HepG2 (cell line): ENCODE data around the gene SPPL2B. TPM values are rescaled to one million over a fixed set of nuclear protein-coding genes. Genes with fewer than 3 reads are reported as not detected.
A peak's percentile ranks its signal among the peaks of the same experiment; 100 is the strongest.

Experiments used
- EHMT2 ChIP-seq: fragments of 200-600 bp; sonication (generic); IDR thresholded peaks from 2 replicates; pipeline ENCODE4 v1.7.0; 2017; ENCODE audit warnings: antibody characterized with exemption, low read depth, low read length, borderline replicate concordance
- EP300 ChIP-seq, 3 experiments: sonication (generic) in 1 of 3; formaldehyde crosslinking in 1 of 3; IDR thresholded peaks; 2 replicates each; pipeline versions ENCODE4 v1.5.1 to v1.6.1; 2011 to 2020; ENCODE audit warnings: low read depth in 2 of 3, low read length in 2 of 3, borderline replicate concordance in 1 of 3, improper control_type of control experiment in 1 of 3, mild to moderate bottlenecking in 1 of 3, missing genetic modification reagents in 1 of 3, moderate library complexity in 1 of 3
- FOXO1 ChIP-seq: sonication (generic); formaldehyde crosslinking; IDR thresholded peaks from 2 replicates; pipeline ENCODE4 v1.4.0; 2020; ENCODE audit warnings: missing genetic modification reagents
- NR2C2 ChIP-seq: sonication (generic); formaldehyde crosslinking; IDR thresholded peaks from 2 replicates; pipeline ENCODE4 v1.4.0; 2020; ENCODE audit warnings: missing genetic modification reagents, mild to moderate bottlenecking, moderate library complexity, borderline replicate concordance
- NR2F1 ChIP-seq, 2 experiments: fragments of 450-650 bp in 1 of 2; formaldehyde crosslinking in 1 of 2; IDR thresholded peaks; 2 replicates each; pipeline versions ENCODE4 v1.5.0 to v1.6.1; 2016 to 2020; ENCODE audit warnings: mild to moderate bottlenecking in 1 of 2, missing compliant biosample characterization in 1 of 2, missing genetic modification reagents in 1 of 2, moderate library complexity in 1 of 2
- SAP130 ChIP-seq: IDR thresholded peaks from 2 replicates; pipeline ENCODE4 v1.6.1; 2016; ENCODE audit warnings: low read depth
- SATB2 ChIP-seq: sonication (generic); formaldehyde crosslinking; IDR thresholded peaks from 2 replicates; pipeline ENCODE4 v1.5.0; 2020; ENCODE audit warnings: missing genetic modification reagents
- SIN3A ChIP-seq: IDR thresholded peaks from 2 replicates; pipeline ENCODE4 v1.6.1; 2011; ENCODE audit warnings: low read depth, mild to moderate bottlenecking, control low read depth, low read length, borderline replicate concordance
- SP1 ChIP-seq, 2 experiments: fragments of 450-650 bp in 1 of 2; sonication (generic) in 1 of 2; formaldehyde crosslinking in 1 of 2; IDR thresholded peaks; 2 replicates each; pipeline versions ENCODE4 v1.4.0 to v1.6.1; 2016 to 2020; ENCODE audit warnings: missing genetic modification reagents in 1 of 2
- STAG1 ChIP-seq: sonication (generic); formaldehyde crosslinking; IDR thresholded peaks from 2 replicates; pipeline ENCODE4 v1.4.0; 2020; ENCODE audit warnings: missing genetic modification reagents
- TARDBP ChIP-seq: sonication (generic); formaldehyde crosslinking; IDR thresholded peaks from 2 replicates; pipeline ENCODE4 v1.8.0; 2022; ENCODE audit warnings: mild to moderate bottlenecking, missing genetic modification reagents
- THAP11 ChIP-seq: IDR thresholded peaks from 2 replicates; pipeline ENCODE4 v1.6.1; 2016; ENCODE audit warnings: missing biosample characterization, missing genetic modification reagents
- WIZ ChIP-seq: sonication (generic); formaldehyde crosslinking; IDR thresholded peaks from 2 replicates; pipeline ENCODE4 v1.5.1; 2020; ENCODE audit warnings: mild to moderate bottlenecking, missing genetic modification reagents
- ZBTB7B ChIP-seq: sonication (generic); formaldehyde crosslinking; IDR thresholded peaks from 2 replicates; pipeline ENCODE4 v1.4.0; 2020; ENCODE audit warnings: missing genetic modification reagents
- ZFAT ChIP-seq: sonication (generic); formaldehyde crosslinking; conservative IDR thresholded peaks from 2 replicates; pipeline ENCODE4 v1.8.1; 2023; ENCODE audit warnings: missing genetic modification reagents, inconsistent platforms
- ZNF382 ChIP-seq: sonication (generic); formaldehyde crosslinking; IDR thresholded peaks from 2 replicates; pipeline ENCODE4 v1.5.0; 2020; ENCODE audit warnings: missing genetic modification reagents, mild to moderate bottlenecking, borderline replicate concordance
- ZNF446 ChIP-seq: sonication (generic); formaldehyde crosslinking; IDR thresholded peaks from 2 replicates; pipeline ENCODE4 v1.5.0; 2020; ENCODE audit warnings: mild to moderate bottlenecking, missing genetic modification reagents
- ZNF598 ChIP-seq: sonication (generic); formaldehyde crosslinking; IDR thresholded peaks from 2 replicates; pipeline ENCODE4 v1.5.1; 2020; ENCODE audit warnings: mild to moderate bottlenecking, missing genetic modification reagents, borderline replicate concordance
- ZNF709 ChIP-seq: sonication (generic); formaldehyde crosslinking; IDR thresholded peaks from 2 replicates; pipeline ENCODE4 v1.5.0; 2020; ENCODE audit warnings: mild to moderate bottlenecking, missing genetic modification reagents
- polyA plus RNA-seq, 8 experiments: library from polyadenylated mRNA; depleted of rRNA in 3 of 8; stranded (reverse) in 7 of 8; unstranded in 1 of 8; fragments of >200 nt; fragmentation: Illumina TruSeq in 4 of 8; extraction: Trizol in 4 of 8; gene quantifications; 2 replicates each; pipeline versions ENCODE4 v1.2.1 to v1.2.3, GENCODE V29; 2011 to 2016; ENCODE audit warnings: low read depth in 4 of 8, missing spikeins in 1 of 8, mixed read lengths in 1 of 8; ENCODE audit not compliant: insufficient read depth in 1 of 8
- total RNA-seq, 5 experiments: library from RNA; depleted of rRNA; stranded (reverse); fragments of >200 nt; fragmentation: Illumina TruSeq; extraction: Trizol; gene quantifications; 2 replicates each; pipeline ENCODE4 v1.2.3, GENCODE V29; 2016; ENCODE audit warnings: low read depth in 1 of 5
- TF ChIP-seq, protein P1 (sequence below): sonication (generic); formaldehyde crosslinking; conservative IDR thresholded peaks from 2 replicates; pipeline ENCODE4 v1.4.0; 2020; ENCODE audit warnings: missing genetic modification reagents
- TF ChIP-seq, protein P2 (sequence below): sonication (generic); formaldehyde crosslinking; conservative IDR thresholded peaks from 2 replicates; pipeline ENCODE4 v1.8.0; 2022; ENCODE audit warnings: low read depth, missing genetic modification reagents
- TF ChIP-seq, protein P3 (sequence below): IDR thresholded peaks from 2 replicates; pipeline ENCODE4 v1.6.1; 2016
- TF ChIP-seq, protein P4 (sequence below): sonication (generic); formaldehyde crosslinking; IDR thresholded peaks from 2 replicates; pipeline ENCODE4 v1.8.1; 2023; ENCODE audit warnings: mild to moderate bottlenecking, missing genetic modification reagents
- TF ChIP-seq, protein P5 (sequence below): sonication (generic); formaldehyde crosslinking; IDR thresholded peaks from 2 replicates; pipeline ENCODE4 v1.8.1; 2022; ENCODE audit warnings: low read depth, mild to moderate bottlenecking, missing genetic modification reagents

Gene SPPL2B
- total and polyA plus RNA-seq, 2 of the 13 experiments (the other 11 are each of a cell fraction or from before 2014, with no cell fraction given), result 14.9 to 15.2 TPM

DNA sequence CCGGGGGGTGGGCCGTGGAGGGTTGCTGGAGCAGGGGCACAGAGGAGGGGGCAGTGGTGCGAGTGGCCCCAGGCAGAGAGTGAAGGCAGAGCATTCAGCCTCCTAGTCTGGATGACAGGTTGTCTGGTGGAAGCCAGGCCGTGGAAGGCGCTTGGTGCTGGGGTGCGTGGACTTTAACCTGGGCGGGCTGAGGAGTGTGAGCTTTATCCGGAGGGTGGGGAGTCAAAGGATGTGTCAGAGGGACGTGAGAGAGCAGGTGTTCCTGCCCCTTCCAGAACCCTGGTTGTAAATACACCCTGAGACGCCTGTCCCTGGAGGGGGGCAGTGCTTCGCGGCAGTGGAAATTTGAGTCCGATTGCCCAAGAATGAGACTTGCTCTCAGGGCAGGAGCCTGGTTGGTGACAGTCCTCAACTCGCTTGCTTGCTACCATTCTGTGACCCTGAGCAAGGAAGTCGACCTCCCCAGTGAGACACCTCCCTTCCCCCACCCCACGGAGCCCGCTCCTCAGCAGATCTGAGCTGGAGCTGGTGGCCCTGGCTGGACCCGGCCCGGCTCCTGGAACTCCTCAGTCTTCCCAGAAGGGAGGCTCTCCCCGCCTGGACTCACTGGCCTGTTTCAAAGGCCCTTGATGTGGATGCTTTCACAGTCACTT is 2.3 kb downstream of the SPPL2B start (continued):
- TF ChIP-seq, protein P1, sequence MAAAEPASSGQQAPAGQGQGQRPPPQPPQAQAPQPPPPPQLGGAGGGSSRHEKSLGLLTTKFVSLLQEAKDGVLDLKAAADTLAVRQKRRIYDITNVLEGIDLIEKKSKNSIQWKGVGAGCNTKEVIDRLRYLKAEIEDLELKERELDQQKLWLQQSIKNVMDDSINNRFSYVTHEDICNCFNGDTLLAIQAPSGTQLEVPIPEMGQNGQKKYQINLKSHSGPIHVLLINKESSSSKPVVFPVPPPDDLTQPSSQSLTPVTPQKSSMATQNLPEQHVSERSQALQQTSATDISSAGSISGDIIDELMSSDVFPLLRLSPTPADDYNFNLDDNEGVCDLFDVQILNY, result no peak
- TF ChIP-seq SIN3A (no peak; the same call in 1 of the 2 replicates), NR2F1 (CRISPR knock-in tag; IDR thresholded peaks at IDR 0.05) (no peak), ZNF709 (CRISPR knock-in tag) (no peak), SAP130 (CRISPR knock-in tag) (peak; percentile 89), TARDBP (peak; percentile 65; the same call in 1 of the 2 replicates), ZNF598 (CRISPR knock-in tag) (no peak), FOXO1 (no peak), STAG1 (no peak), NR2C2 (no peak; the same call in 1 of the 2 replicates), EHMT2 (no peak), SP1 (IDR thresholded peaks at IDR 0.05) (no peak), SP1 (CRISPR knock-in tag; IDR thresholded peaks at IDR 0.05) (no peak), ZFAT (CRISPR knock-in tag) (no peak), ZNF446 (no peak), ZBTB7B (CRISPR knock-in tag) (no peak), SATB2 (CRISPR knock-in tag) (no peak), WIZ (CRISPR knock-in tag) (no peak), THAP11 (CRISPR knock-in tag) (peak; percentile 28; the same call in 1 of the 2 replicates), ZNF382 (CRISPR knock-in tag) (no peak), EP300 (IDR thresholded peaks at IDR 0.05; ENCODE audit: low read depth in 2 of 2, low read length in 2 of 2) (peak in 1 of 2 experiments; percentile 16; a peak in 1 of 4 replicates), EP300 (CRISPR knock-in tag; IDR thresholded peaks at IDR 0.05; ENCODE audit: borderline replicate concordance) (no peak)
- TF ChIP-seq, protein P2, sequence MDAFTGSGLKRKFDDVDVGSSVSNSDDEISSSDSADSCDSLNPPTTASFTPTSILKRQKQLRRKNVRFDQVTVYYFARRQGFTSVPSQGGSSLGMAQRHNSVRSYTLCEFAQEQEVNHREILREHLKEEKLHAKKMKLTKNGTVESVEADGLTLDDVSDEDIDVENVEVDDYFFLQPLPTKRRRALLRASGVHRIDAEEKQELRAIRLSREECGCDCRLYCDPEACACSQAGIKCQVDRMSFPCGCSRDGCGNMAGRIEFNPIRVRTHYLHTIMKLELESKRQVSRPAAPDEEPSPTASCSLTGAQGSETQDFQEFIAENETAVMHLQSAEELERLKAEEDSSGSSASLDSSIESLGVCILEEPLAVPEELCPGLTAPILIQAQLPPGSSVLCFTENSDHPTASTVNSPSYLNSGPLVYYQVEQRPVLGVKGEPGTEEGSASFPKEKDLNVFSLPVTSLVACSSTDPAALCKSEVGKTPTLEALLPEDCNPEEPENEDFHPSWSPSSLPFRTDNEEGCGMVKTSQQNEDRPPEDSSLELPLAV (CRISPR knock-in tag), result no peak
- TF ChIP-seq, protein P3, sequence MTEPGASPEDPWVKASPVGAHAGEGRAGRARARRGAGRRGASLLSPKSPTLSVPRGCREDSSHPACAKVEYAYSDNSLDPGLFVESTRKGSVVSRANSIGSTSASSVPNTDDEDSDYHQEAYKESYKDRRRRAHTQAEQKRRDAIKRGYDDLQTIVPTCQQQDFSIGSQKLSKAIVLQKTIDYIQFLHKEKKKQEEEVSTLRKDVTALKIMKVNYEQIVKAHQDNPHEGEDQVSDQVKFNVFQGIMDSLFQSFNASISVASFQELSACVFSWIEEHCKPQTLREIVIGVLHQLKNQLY, result no peak
- TF ChIP-seq, protein P4, sequence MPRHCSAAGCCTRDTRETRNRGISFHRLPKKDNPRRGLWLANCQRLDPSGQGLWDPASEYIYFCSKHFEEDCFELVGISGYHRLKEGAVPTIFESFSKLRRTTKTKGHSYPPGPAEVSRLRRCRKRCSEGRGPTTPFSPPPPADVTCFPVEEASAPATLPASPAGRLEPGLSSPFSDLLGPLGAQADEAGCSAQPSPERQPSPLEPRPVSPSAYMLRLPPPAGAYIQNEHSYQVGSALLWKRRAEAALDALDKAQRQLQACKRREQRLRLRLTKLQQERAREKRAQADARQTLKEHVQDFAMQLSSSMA (CRISPR knock-in tag), result no peak
- TF ChIP-seq, protein P5, sequence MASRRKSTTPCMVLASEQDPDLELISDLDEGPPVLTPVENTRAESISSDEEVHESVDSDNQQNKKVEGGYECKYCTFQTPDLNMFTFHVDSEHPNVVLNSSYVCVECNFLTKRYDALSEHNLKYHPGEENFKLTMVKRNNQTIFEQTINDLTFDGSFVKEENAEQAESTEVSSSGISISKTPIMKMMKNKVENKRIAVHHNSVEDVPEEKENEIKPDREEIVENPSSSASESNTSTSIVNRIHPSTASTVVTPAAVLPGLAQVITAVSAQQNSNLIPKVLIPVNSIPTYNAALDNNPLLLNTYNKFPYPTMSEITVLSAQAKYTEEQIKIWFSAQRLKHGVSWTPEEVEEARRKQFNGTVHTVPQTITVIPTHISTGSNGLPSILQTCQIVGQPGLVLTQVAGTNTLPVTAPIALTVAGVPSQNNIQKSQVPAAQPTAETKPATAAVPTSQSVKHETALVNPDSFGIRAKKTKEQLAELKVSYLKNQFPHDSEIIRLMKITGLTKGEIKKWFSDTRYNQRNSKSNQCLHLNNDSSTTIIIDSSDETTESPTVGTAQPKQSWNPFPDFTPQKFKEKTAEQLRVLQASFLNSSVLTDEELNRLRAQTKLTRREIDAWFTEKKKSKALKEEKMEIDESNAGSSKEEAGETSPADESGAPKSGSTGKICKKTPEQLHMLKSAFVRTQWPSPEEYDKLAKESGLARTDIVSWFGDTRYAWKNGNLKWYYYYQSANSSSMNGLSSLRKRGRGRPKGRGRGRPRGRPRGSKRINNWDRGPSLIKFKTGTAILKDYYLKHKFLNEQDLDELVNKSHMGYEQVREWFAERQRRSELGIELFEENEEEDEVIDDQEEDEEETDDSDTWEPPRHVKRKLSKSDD, result peak; percentile 69; the same call in 1 of the 2 replicates
